ENCODE measurements around the gene INA. TPM values are rescaled to one million over a fixed set of nuclear protein-coding genes. Genes with fewer than 3 reads are reported as not detected.

Gene INA
- total RNA-seq, 2 donors from 2014 or later: 3.3 to 3.4 TPM

DNA sequence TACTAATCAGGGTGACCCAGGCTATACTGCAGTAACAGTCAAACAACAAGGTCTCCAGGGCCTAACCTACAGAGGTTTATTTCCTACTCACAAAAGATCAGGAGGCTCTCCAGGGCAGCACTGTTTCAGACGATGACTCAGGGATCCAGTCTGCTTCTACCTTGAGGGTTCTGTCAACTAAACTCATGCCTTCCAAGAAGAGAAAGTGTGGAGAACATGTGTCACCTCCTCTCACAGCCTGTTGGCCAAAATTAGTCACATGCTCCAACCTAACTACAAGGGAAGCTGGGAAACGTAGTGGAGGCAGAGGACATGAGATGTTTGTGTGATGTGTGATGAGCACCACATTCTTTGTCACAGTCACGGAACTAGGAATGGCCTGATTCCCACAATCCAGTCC, 14.7 kb upstream of the INA start:
- WGBS, 2 experiments (ENCODE audit: insufficient coverage in 1 of 2, insufficient read length in 1 of 2): 80% methylated on average over 2 to 3 of the region's 3 CpGs
- Histone ChIP-seq H3K4me1 (ENCODE audit: control insufficient read depth, insufficient read depth, low read length) (no peaks in the 10 kb centered on the region), H3K27ac (ENCODE audit: low read depth, low read length) (no peak overlapping the region), H3K4me3 (ENCODE audit: low read length) (no peak overlapping the region), H3K9ac (ENCODE audit: extremely low read depth, low read length, poor library complexity, severe bottlenecking) (no peak overlapping the region), H3K36me3 (ENCODE audit: control insufficient read depth, insufficient read depth, low read length) (no peaks in the 10 kb centered on the region), H3K27me3 (ENCODE audit: control insufficient read depth, insufficient read depth, low read length, poor library complexity, severe bottlenecking) (peaks cover 4% of the 10 kb centered on the region), H3K9me3 (ENCODE audit: control insufficient read depth, low read length) (peaks cover 8% of the 10 kb centered on the region)
- H3K4me1 Mint-ChIP-seq: no peaks in the 10 kb centered on the region
- no peaks in the 10 kb centered on the region for H3K36me3 Mint-ChIP-seq (ENCODE audit: low read depth)
- peaks cover 33% of the 10 kb centered on the region for H3K9me3 Mint-ChIP-seq
- H3K4me3 Mint-ChIP-seq: no peak overlapping the region
- no peak for DNase-seq
- TF ChIP-seq, protein P1, sequence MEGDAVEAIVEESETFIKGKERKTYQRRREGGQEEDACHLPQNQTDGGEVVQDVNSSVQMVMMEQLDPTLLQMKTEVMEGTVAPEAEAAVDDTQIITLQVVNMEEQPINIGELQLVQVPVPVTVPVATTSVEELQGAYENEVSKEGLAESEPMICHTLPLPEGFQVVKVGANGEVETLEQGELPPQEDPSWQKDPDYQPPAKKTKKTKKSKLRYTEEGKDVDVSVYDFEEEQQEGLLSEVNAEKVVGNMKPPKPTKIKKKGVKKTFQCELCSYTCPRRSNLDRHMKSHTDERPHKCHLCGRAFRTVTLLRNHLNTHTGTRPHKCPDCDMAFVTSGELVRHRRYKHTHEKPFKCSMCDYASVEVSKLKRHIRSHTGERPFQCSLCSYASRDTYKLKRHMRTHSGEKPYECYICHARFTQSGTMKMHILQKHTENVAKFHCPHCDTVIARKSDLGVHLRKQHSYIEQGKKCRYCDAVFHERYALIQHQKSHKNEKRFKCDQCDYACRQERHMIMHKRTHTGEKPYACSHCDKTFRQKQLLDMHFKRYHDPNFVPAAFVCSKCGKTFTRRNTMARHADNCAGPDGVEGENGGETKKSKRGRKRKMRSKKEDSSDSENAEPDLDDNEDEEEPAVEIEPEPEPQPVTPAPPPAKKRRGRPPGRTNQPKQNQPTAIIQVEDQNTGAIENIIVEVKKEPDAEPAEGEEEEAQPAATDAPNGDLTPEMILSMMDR (conservative IDR thresholded peaks at IDR 0.05): no peak
- no peak overlapping the region for H3K27ac Mint-ChIP-seq
- H3K27me3 Mint-ChIP-seq (ENCODE audit: insufficient read depth): peaks cover 8% of the 10 kb centered on the region

DNA sequence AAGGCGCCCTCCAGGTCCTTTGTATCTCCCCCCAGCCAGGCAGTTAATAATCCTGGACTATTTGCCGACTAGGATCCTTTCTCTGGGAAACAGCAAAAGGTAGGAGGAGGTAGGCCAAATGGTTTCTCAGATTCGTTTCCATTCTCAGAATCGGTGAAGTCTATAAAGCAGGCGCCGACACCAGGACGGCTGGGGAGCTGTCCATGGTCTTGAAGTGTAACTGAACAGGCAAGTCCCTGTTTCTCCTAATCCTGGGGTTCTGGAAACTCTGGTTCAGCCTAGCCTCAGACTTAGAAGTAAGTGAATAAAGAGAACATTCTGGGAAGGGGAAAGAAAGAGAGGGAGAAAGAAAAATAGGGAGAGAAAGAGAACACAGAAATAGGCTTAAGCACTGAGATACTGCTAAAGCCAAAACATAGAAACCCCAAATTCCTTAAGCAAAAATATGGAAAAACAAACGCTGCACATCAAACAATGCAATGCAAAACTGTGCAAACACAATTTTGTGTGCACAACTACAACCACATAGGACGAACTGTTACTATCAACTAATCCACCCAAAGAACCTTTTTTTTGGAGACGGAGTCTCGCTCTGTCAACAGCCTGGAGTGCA, 11.1 kb upstream of the INA start:
- Mint-ChIP-seq H3K27me3 (ENCODE audit: insufficient read depth) (peaks cover 13% of the 10 kb centered on the region), H3K9me3 (peaks cover 7% of the 10 kb centered on the region), H3K36me3 (ENCODE audit: low read depth) (no peaks in the 10 kb centered on the region), H3K4me1 (no peaks in the 10 kb centered on the region), H3K4me3 (no peak overlapping the region), H3K27ac (no peak overlapping the region)
- H3K36me3 ChIP-seq (ENCODE audit: control insufficient read depth, insufficient read depth, low read length): no peaks in the 10 kb centered on the region
- no peak overlapping the region for H3K27ac ChIP-seq (ENCODE audit: low read depth, low read length)
- H3K9me3 ChIP-seq (ENCODE audit: control insufficient read depth, low read length): no peaks in the 10 kb centered on the region
- H3K9ac ChIP-seq (ENCODE audit: extremely low read depth, low read length, poor library complexity, severe bottlenecking): no peak overlapping the region
- peaks cover 13% of the 10 kb centered on the region for H3K27me3 ChIP-seq (ENCODE audit: control insufficient read depth, insufficient read depth, low read length, poor library complexity, severe bottlenecking)
- H3K4me1 ChIP-seq (ENCODE audit: control insufficient read depth, insufficient read depth, low read length): no peaks in the 10 kb centered on the region
- 39 to 42% methylated on average over 7 to 11 of the region's 11 CpGs for WGBS, 2 experiments (ENCODE audit: insufficient coverage in 1 of 2, insufficient read length in 1 of 2)
- TF ChIP-seq, protein P1 (conservative IDR thresholded peaks at IDR 0.05): no peak
- DNase-seq: peak; percentile 93
- no peak overlapping the region for H3K4me3 ChIP-seq (ENCODE audit: low read length)

DNA sequence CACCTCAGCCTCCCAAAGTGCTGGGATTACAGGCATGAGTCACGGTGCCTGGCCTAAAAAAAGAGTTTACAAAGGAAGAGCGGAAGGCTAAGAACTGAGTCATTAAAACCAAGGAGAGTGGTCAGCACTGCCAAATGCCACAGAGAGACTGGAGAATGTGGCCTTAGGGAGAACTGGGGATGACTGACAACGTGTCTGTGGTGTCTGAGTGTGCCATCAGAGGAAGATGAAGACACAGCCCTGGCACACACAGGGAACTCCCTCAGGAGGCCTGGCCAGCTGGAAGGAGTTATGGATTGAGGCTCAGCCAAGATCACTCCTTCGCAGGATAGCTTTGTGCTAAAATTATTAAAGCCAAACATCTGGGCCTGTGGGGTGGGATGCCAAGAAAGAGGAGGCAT, 3.9 kb upstream of the INA start:
- Mint-ChIP-seq H3K27me3 (ENCODE audit: insufficient read depth) (peaks cover 44% of the 10 kb centered on the region), H3K27ac (no peak overlapping the region), H3K4me1 (no peaks in the 10 kb centered on the region), H3K4me3 (no peak overlapping the region), H3K36me3 (ENCODE audit: low read depth) (no peaks in the 10 kb centered on the region), H3K9me3 (no peaks in the 10 kb centered on the region)
- Histone ChIP-seq H3K4me3 (ENCODE audit: low read length) (no peak overlapping the region), H3K9ac (ENCODE audit: extremely low read depth, low read length, poor library complexity, severe bottlenecking) (no peak overlapping the region), H3K4me1 (ENCODE audit: control insufficient read depth, insufficient read depth, low read length) (no peaks in the 10 kb centered on the region), H3K36me3 (ENCODE audit: control insufficient read depth, insufficient read depth, low read length) (no peaks in the 10 kb centered on the region), H3K27ac (ENCODE audit: low read depth, low read length) (no peak overlapping the region), H3K9me3 (ENCODE audit: control insufficient read depth, low read length) (no peaks in the 10 kb centered on the region), H3K27me3 (ENCODE audit: control insufficient read depth, insufficient read depth, low read length, poor library complexity, severe bottlenecking) (peaks cover 45% of the 10 kb centered on the region)
- 51 to 65% methylated on average over 4 of the region's 4 CpGs for WGBS, 2 experiments (ENCODE audit: insufficient coverage in 1 of 2, insufficient read length in 1 of 2)
- TF ChIP-seq, protein P1 (conservative IDR thresholded peaks at IDR 0.05): no peak
- peak; percentile 56 for DNase-seq
